Measurements from ENCODE around the gene SYNGR2.

Gene SYNGR2

GRCh38 chr17:78202666-78203065 lies 34.3 kb downstream of the SYNGR2 start:
- DNase-seq (ENCODE audit: low read depth in 2 of 2), result no peak

- DNase-seq (ENCODE audit: low read depth in 2 of 2), result no peak
Measured at GRCh38 chr17:78204387-78205123, 36.2 kb downstream of the SYNGR2 start.

GRCh38 chr17:78205124-78205775 lies 36.9 kb downstream of the SYNGR2 start:
- no peak for DNase-seq (ENCODE audit: low read depth in 2 of 2)

- DNase-seq (ENCODE audit: low read depth in 2 of 2), result no peak
Measured at GRCh38 chr17:78206298-78206697, 37.9 kb downstream of the SYNGR2 start.

- DNase-seq (ENCODE audit: low read depth in 2 of 2), result no peak
Measured at GRCh38 chr17:78208486-78208885, 40.1 kb downstream of the SYNGR2 start.

GRCh38 chr17:78210111-78210510 lies 41.7 kb downstream of the SYNGR2 start:
- DNase-seq (ENCODE audit: low read depth in 2 of 2), result no peak

- DNase-seq (ENCODE audit: low read depth in 2 of 2), result no peak
Measured at GRCh38 chr17:78211032-78211431, 42.7 kb downstream of the SYNGR2 start.

- peak; percentile 91 to 93 for DNase-seq (ENCODE audit: low read depth in 2 of 2)
Measured at GRCh38 chr17:78214016-78214705, 45.8 kb downstream of the SYNGR2 start, which contains the start of gene BIRC5. TSS of gene BIRC5 (plus strand) at chr17:78214253. CDS start at chr17:78214317, 64 bp downstream.

- DNase-seq (ENCODE audit: low read depth in 2 of 2), result no peak
Measured at GRCh38 chr17:78214706-78215061, 46.3 kb downstream of the SYNGR2 start.

- DNase-seq (ENCODE audit: low read depth in 2 of 2), result no peak
Measured at GRCh38 chr17:78219396-78220150, 51.2 kb downstream of the SYNGR2 start.

Data from stimulated activated CD8-positive, alpha-beta memory T cell treated with anti-CD3 and anti-CD28 coated beads, Interleukin-2, amount 100 ng/mL, for 48 hours (primary cell).